Raji (cell line): Measurements from ENCODE around the gene SERINC3.

Experiments
- POLR2A ChIP-seq: IDR thresholded peaks from 2 replicates; pipeline ENCODE4 v1.6.1; 2011; ENCODE audit warnings: low read depth, low read length, control low read depth; ENCODE audit not compliant: insufficient read depth

The SERINC3 gene

GRCh38 chr20:44542890-44543289 lies 21.0 kb upstream of the SERINC3 start:
- TF ChIP-seq POLR2A: no peak

- TF ChIP-seq POLR2A: no peak
Observed at GRCh38 chr20:44541992-44542391, 20.1 kb upstream of the SERINC3 start.

- TF ChIP-seq POLR2A: no peak
Observed at GRCh38 chr20:44540834-44541233, 19.0 kb upstream of the SERINC3 start.

GRCh38 chr20:44537993-44538392 lies 16.1 kb upstream of the SERINC3 start:
- no peak for TF ChIP-seq POLR2A

- no peak for TF ChIP-seq POLR2A
Observed at GRCh38 chr20:44536175-44536574, 14.3 kb upstream of the SERINC3 start.

GRCh38 chr20:44533928-44534327 lies 12.1 kb upstream of the SERINC3 start:
- TF ChIP-seq POLR2A: no peak

GRCh38 chr20:44532981-44533331 lies 11.1 kb upstream of the SERINC3 start:
- no peak for TF ChIP-seq POLR2A

- TF ChIP-seq POLR2A: no peak
Observed at GRCh38 chr20:44532259-44532980, 10.6 kb upstream of the SERINC3 start.

GRCh38 chr20:44528309-44528708 lies 6.4 kb upstream of the SERINC3 start:
- TF ChIP-seq POLR2A: no peak

- TF ChIP-seq POLR2A: no peak
Observed at GRCh38 chr20:44527716-44528199, 5.9 kb upstream of the SERINC3 start.

GRCh38 chr20:44526129-44526528 lies 4.3 kb upstream of the SERINC3 start:
- TF ChIP-seq POLR2A: no peak

GRCh38 chr20:44523746-44524145 lies 1.9 kb upstream of the SERINC3 start:
- no peak for TF ChIP-seq POLR2A

- no peak for TF ChIP-seq POLR2A
Observed at GRCh38 chr20:44522841-44523240, 971 bp upstream of the SERINC3 start.

GRCh38 chr20:44520881-44521280 lies 989 bp downstream of the SERINC3 start:
- no peak for TF ChIP-seq POLR2A

- no peak for TF ChIP-seq POLR2A
Observed at GRCh38 chr20:44518248-44518647, 3.6 kb downstream of the SERINC3 start.

GRCh38 chr20:44517454-44517853 lies 4.4 kb downstream of the SERINC3 start:
- TF ChIP-seq POLR2A: no peak

- no peak for TF ChIP-seq POLR2A
Observed at GRCh38 chr20:44516491-44516890, 5.4 kb downstream of the SERINC3 start.
